Caco-2 (cell line): Measurements from ENCODE around the gene MEGF11. TPM values are rescaled to one million over a fixed set of nuclear protein-coding genes. Genes with fewer than 3 reads are reported as not detected.

Experiments used
- BruUV-seq: library from RNA; stranded (reverse); fragments of 400-500 nt; replicated peaks from 2 replicates; lab custom pipeline; 2021; lab: Mats Ljungman, UMichigan
- CTCF ChIA-PET: fragments of 300-600 bp; sonication (Branson Sonifier 250); formaldehyde crosslinking; loops from one replicate; lab custom pipeline; 2022; ENCODE audit warnings: antibody characterized with exemption; lab: Charles Lee
- POLR2A ChIA-PET: fragments of 300-600 bp; sonication (Branson Sonifier 250); formaldehyde crosslinking; loops from one replicate; lab custom pipeline; 2022; ENCODE audit warnings: antibody characterized with exemption; lab: Charles Lee
- DNase-seq, 2 experiments: peaks; one replicate each; pipeline versions ENCODE4 v3.0.0 to v3.0.0-alpha.2; 2020 to 2022
- H3K27me3 ChIP-seq: replicated peaks from 2 replicates; pipeline ENCODE4 v1.6.0; 2011; ENCODE audit warnings: low read length; ENCODE audit not compliant: control insufficient read depth, insufficient read depth
- H3K36me3 ChIP-seq: 2 replicates; pipeline ENCODE4 v1.5.1; 2011; ENCODE audit warnings: low read length; ENCODE audit not compliant: control insufficient read depth, insufficient read depth
- H3K4me1 ChIP-seq: fragments of 250-450 bp; sonication (Bioruptor Pico); 2 replicates; pipeline ENCODE4 v1.5.1; 2020; ENCODE audit warnings: mild to moderate bottlenecking
- H3K4me3 ChIP-seq: 2 replicates; pipeline ENCODE4 v1.5.1; 2011; ENCODE audit warnings: low read depth, mild to moderate bottlenecking, control low read depth, low read length
- H3K9me3 ChIP-seq: fragments of 250-450 bp; sonication (Bioruptor Pico); 2 replicates; pipeline ENCODE4 v1.5.1; 2020; ENCODE audit warnings: mild to moderate bottlenecking, moderate library complexity
- H3K27ac Mint-ChIP-seq: one replicate; pipeline ENCODE4 v1.8.0; 2022; ENCODE audit warnings: mixed read lengths; ENCODE audit not compliant: unreplicated experiment
- H3K27me3 Mint-ChIP-seq: one replicate; pipeline ENCODE4 v1.8.0; 2022; ENCODE audit warnings: mixed read lengths; ENCODE audit not compliant: insufficient read depth, unreplicated experiment
- H3K36me3 Mint-ChIP-seq: one replicate; pipeline ENCODE4 v1.8.0; 2022; ENCODE audit warnings: mild to moderate bottlenecking, mixed read lengths; ENCODE audit not compliant: insufficient read depth, unreplicated experiment
- H3K4me1 Mint-ChIP-seq: one replicate; pipeline ENCODE4 v1.8.0; 2022; ENCODE audit warnings: low read depth, mixed read lengths; ENCODE audit not compliant: unreplicated experiment
- H3K4me3 Mint-ChIP-seq: one replicate; pipeline ENCODE4 v1.8.0; 2022; ENCODE audit warnings: mild to moderate bottlenecking, moderate library complexity, mixed read lengths; ENCODE audit not compliant: unreplicated experiment
- H3K9me3 Mint-ChIP-seq: one replicate; pipeline ENCODE4 v1.8.0; 2022; ENCODE audit warnings: mixed read lengths; ENCODE audit not compliant: unreplicated experiment
- intact Hi-C: fragments of 100-400 bp; cut with micrococcal nuclease; formaldehyde crosslinking; loops from one replicate; pipeline ENCODE4 v1.10.0; 2022; ENCODE audit not compliant: unreplicated experiment
- total RNA-seq: library from RNA; stranded (reverse); gene quantifications from 2 replicates; pipeline ENCODE4 v1.2.3, GENCODE V29; 2022
- TF ChIP-seq, protein P1 (sequence below), 2 experiments: fragments of 200-600 bp in 1 of 2; IDR thresholded peaks; 1 replicate in 1 of 2; 2 replicates in 1 of 2; pipeline versions ENCODE4 v1.5.1 to v1.8.0; 2011 to 2022; ENCODE audit warnings: antibody characterized with exemption in 1 of 2, control low read depth in 1 of 2, inconsistent platforms in 1 of 2, low read depth in 1 of 2, low read length in 1 of 2, mild to moderate bottlenecking in 1 of 2, moderate library complexity in 1 of 2; ENCODE audit not compliant: insufficient read depth in 1 of 2, severe bottlenecking in 1 of 2, unreplicated experiment in 1 of 2

MEGF11 gene
- total RNA-seq, 1 experiment from 2014 or later, result 0.66 TPM

DNA sequence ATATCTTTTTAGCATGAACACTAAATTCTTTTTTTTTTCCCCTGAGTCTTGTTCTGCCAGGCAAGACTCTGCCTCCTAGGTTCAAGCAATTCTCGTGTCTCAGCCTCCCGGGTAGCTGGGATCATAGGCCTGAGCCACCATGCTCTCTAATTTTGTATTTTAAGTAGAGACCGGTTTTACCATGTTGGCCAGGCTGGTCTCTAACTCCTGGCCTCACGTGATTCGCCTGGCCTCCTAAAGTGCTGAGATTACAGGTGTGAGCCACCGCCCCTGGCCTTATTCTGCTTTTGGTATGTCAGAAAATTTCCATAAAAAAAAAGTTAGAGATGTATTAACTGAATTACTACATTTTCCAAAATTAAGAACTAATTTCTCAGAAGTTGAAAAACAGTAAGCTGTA lies 370.0 kb downstream of the MEGF11 start:
- H3K36me3 Mint-ChIP-seq, result peaks cover 70% of the 10 kb centered on the region
- H3K9me3 ChIP-seq, result no peaks in the 10 kb centered on the region
- ChIA-PET CTCF (no interaction called here), POLR2A (no interaction called here)
- no peaks in the 10 kb centered on the region for H3K9me3 Mint-ChIP-seq
- H3K4me1 Mint-ChIP-seq, result peaks cover 20% of the 10 kb centered on the region
- no peak for DNase-seq
- no peak overlapping the region for H3K4me3 ChIP-seq
- H3K4me1 ChIP-seq, result peaks cover 8% of the 10 kb centered on the region; the same call in 1 of the 2 replicates
- BruUV-seq, result no TSS peak
- intact Hi-C loops, result no loop called here
- TF ChIP-seq, protein P1, sequence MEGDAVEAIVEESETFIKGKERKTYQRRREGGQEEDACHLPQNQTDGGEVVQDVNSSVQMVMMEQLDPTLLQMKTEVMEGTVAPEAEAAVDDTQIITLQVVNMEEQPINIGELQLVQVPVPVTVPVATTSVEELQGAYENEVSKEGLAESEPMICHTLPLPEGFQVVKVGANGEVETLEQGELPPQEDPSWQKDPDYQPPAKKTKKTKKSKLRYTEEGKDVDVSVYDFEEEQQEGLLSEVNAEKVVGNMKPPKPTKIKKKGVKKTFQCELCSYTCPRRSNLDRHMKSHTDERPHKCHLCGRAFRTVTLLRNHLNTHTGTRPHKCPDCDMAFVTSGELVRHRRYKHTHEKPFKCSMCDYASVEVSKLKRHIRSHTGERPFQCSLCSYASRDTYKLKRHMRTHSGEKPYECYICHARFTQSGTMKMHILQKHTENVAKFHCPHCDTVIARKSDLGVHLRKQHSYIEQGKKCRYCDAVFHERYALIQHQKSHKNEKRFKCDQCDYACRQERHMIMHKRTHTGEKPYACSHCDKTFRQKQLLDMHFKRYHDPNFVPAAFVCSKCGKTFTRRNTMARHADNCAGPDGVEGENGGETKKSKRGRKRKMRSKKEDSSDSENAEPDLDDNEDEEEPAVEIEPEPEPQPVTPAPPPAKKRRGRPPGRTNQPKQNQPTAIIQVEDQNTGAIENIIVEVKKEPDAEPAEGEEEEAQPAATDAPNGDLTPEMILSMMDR (IDR thresholded peaks at IDR 0.05; ENCODE audit: insufficient read depth in 1 of 2, low read depth in 1 of 2, low read length in 1 of 2, severe bottlenecking in 1 of 2, unreplicated experiment in 1 of 2), result no peak
- no peak overlapping the region for H3K4me3 Mint-ChIP-seq
- no peaks in the 10 kb centered on the region for H3K27me3 Mint-ChIP-seq
- H3K27me3 ChIP-seq, result no peaks in the 10 kb centered on the region
- peak overlapping the region; percentile 26 for H3K27ac Mint-ChIP-seq
- no peaks in the 10 kb centered on the region for H3K36me3 ChIP-seq

DNA sequence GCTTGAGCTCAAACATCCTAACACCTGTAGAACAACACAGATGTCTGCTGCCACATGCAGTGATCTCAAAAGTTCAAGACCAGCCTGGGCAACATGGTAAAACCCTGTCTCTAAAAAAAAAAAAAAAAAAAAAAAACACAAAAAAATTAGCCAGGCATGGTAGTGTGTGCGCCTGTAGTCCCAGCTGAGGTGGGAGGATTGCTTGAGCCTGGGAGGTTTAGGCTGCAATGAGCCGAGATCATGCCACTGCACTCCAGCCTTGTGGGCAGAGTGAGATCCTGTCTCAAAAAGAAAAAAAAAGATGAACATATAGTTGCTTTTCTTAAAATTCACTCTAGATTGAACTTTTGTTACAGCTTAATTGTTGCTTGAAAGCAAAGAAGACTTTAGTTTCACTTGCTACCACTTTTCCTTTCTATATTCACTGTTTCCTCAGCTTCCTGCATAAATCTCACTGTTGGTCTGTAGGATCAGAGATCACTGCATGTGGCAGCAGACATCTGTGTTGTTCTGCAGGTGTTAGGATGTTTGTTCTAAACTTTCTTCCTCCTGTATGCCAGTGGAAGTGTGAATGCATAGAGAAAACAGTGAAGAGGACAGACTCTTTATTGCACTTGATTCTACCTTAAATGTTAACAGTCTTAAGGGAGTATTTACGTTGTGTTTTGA lies 371.6 kb downstream of the MEGF11 start:
- CTCF ChIA-PET, result no interaction called here
- H3K9me3 Mint-ChIP-seq, result no peaks in the 10 kb centered on the region

DNA sequence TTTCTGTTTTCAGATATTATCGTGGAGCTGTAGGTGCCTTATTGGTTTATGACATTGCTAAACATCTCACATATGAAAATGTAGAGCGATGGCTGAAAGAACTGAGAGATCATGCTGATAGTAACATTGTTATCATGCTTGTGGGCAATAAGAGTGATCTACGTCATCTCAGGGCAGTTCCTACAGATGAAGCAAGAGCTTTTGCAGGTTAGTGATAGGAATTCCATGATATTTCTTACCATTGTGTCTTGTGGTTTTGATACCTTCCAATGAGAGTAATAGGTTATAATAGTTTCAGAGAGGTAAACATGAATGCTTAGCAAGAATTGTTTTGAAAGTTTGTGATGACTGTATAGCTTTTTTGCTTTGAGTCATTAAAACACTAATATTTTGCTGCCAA lies 375.8 kb downstream of the MEGF11 start:
- TF ChIP-seq, protein P1 (IDR thresholded peaks at IDR 0.05; ENCODE audit: insufficient read depth in 1 of 2, low read depth in 1 of 2, low read length in 1 of 2, severe bottlenecking in 1 of 2, unreplicated experiment in 1 of 2), result no peak
- Histone ChIP-seq H3K36me3 (no peaks in the 10 kb centered on the region; the same call in 1 of the 2 replicates), H3K27me3 (no peaks in the 10 kb centered on the region), H3K4me3 (no peak overlapping the region), H3K9me3 (no peaks in the 10 kb centered on the region), H3K4me1 (no peaks in the 10 kb centered on the region)
- ChIA-PET CTCF (no interaction called here), POLR2A (no interaction called here)
- BruUV-seq, result no TSS peak
- no peak for DNase-seq
- Mint-ChIP-seq H3K4me1 (no peaks in the 10 kb centered on the region), H3K36me3 (peaks cover 33% of the 10 kb centered on the region), H3K27ac (no peak overlapping the region), H3K4me3 (no peak overlapping the region), H3K9me3 (no peaks in the 10 kb centered on the region), H3K27me3 (no peaks in the 10 kb centered on the region)
- intact Hi-C loops, result no loop called here

More for the DNA sequence above, 371.6 kb downstream of the MEGF11 start:
- BruUV-seq, result no TSS peak
- Mint-ChIP-seq H3K36me3 (peaks cover 64% of the 10 kb centered on the region), H3K27me3 (no peaks in the 10 kb centered on the region), H3K27ac (no peak overlapping the region), H3K4me3 (no peak overlapping the region), H3K4me1 (peaks cover 20% of the 10 kb centered on the region)
- Histone ChIP-seq H3K4me1 (peaks cover 8% of the 10 kb centered on the region; the same call in 1 of the 2 replicates), H3K27me3 (no peaks in the 10 kb centered on the region), H3K9me3 (no peaks in the 10 kb centered on the region), H3K4me3 (no peak overlapping the region), H3K36me3 (no peaks in the 10 kb centered on the region; the same call in 1 of the 2 replicates)
- POLR2A ChIA-PET, result no interaction called here
- no peak for DNase-seq
- intact Hi-C loops, result no loop called here
- TF ChIP-seq, protein P1 (IDR thresholded peaks at IDR 0.05; ENCODE audit: insufficient read depth in 1 of 2, low read depth in 1 of 2, low read length in 1 of 2, severe bottlenecking in 1 of 2, unreplicated experiment in 1 of 2), result no peak
